NCI-H748 (cell line): ENCODE measurements around the gene TAF4.
A peak's percentile ranks its signal among the peaks of the same experiment; 100 is the strongest.

Experiments used
- DNase-seq: peaks from one replicate; lab custom pipeline; 2025; ENCODE audit not compliant: unreplicated experiment; lab: John Stamatoyannopoulos, UW

The TAF4 gene

DNA sequence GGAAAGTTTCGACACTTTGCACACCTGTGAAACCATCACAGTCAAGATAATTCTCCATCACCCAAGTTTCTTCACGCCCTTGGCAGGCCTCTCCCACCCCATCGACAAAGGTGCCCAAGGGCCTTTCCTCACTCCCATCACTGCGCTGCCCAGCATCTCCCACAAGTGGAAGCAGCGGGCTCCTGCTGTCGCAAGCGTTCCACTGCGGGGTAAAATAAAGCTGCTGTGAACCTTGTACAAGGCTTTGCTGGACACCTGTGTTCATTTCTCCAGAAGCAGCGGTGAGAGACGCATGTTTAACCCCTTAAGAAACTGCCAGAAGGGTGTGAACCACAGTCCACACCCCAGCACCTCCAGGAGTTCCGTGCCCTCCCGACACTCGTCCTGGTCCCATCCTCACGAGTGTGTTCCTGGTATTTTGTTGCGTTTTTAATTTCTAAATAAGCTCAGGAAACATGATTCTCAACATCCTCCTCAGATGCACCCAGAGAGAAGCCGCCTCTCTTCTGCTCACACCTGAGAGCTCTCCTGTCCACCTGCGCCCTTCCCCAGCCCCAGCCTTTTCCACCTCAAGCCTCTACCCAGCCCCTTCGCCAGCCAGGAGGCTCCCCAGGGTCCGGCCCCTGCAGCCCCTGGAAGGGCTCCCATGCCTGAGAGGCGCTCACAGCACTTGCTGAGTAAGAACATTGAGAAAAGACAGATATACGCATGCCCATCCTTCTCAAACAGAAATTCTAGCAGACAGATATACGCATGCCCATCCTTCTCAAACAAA, 97.5 kb downstream of the TAF4 start:
- DNase-seq, result no peak

DNA sequence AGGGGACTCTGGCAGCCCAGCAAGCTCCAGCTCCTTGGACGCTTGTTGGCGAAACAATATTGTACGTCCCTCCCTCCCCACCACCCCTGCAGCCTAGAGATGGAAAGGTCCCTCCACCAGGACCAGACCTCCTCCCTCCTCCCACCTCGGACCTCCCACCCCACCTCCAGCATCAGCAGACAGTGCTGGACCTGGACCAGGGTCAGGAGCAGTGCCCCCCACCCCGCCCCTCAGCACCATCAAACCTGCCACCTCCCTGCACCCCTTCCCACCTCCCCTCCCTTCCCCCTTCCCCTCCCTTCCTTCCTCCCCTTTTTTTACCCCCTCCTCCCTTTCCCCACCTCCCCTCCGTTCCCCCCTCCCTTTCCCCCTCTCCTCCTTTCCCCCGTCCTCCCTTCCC, 98.4 kb downstream of the TAF4 start:
- no peak for DNase-seq

DNA sequence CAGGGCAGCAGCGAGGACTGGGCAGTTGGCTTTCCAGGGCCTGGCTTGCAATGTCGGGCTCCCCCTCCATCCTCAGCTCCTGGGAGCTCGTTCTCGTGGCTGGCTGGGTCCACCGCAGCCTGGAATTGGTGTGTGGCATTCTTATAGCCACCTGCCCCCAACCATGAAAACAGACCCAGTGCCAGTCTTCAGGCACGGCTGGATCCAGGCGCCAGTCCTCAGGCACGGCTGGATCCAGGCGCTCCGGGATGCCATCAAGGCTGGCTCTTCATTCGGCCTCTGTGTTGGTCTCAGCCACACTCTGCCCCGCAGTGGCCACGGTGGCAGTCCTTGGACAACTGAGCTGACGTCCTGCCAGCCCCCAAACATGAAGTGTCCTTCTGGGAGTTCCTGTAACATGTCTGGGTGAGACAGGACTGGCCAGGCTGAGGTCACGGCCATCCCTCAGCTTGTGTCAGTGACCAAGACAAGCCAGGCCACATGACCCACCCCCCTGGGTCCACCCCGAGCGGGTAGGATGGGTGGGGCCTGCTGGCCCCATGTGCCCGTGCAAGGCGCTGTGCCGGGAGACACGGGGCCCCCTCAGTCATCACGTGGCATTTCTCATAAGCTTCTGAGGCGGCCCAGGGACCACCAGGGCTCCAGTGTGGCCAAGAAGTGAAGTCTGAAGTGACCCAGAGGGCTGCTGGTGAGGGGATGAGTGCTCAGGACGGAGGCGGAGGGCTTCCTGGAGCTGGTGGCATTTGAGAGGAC, 99.0 kb downstream of the TAF4 start:
- no peak for DNase-seq

DNA sequence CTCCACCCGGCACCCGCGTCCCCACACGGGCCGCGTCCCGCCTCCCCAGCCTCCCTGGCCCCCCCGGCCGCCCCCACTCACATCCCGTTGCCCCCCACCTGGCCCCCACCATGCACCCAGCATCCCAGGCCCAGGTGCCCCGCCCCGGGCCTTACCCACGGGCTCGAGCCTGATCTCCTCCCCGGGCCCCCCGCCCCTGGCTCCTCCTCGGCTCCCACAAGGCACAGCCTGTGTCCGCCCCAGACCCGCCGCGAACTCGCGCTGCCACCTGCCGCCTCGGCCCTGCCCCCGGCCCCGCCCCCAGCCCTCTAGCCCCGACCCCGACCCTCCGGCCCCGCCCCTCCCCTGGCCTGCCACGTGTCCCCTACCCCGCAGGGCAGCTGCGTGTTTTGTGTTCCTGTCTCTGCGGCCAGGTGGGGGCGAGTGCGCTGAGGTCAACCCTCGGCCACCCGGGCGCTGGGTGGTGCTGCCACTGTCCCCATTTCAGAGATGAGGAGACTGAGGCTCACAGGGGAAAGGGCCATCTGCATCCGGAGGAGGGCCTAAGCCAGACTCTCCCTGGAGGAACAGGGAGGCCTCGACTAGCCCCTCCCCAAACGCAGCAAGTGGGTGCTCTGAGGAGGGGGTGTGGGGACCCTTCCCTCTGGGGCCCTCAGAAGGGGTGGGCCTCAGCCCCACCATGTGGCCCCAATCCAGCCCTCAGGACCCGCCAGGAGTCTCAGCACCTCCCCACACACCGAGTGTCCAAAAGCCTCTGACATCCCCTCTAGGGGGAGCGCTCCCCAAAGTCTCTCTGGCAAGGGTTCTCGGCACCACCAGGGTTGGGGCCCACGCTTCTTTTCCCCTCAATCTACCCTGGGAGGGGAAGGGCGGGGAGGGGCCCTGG, 99.8 kb downstream of the TAF4 start:
- no peak for DNase-seq

DNA sequence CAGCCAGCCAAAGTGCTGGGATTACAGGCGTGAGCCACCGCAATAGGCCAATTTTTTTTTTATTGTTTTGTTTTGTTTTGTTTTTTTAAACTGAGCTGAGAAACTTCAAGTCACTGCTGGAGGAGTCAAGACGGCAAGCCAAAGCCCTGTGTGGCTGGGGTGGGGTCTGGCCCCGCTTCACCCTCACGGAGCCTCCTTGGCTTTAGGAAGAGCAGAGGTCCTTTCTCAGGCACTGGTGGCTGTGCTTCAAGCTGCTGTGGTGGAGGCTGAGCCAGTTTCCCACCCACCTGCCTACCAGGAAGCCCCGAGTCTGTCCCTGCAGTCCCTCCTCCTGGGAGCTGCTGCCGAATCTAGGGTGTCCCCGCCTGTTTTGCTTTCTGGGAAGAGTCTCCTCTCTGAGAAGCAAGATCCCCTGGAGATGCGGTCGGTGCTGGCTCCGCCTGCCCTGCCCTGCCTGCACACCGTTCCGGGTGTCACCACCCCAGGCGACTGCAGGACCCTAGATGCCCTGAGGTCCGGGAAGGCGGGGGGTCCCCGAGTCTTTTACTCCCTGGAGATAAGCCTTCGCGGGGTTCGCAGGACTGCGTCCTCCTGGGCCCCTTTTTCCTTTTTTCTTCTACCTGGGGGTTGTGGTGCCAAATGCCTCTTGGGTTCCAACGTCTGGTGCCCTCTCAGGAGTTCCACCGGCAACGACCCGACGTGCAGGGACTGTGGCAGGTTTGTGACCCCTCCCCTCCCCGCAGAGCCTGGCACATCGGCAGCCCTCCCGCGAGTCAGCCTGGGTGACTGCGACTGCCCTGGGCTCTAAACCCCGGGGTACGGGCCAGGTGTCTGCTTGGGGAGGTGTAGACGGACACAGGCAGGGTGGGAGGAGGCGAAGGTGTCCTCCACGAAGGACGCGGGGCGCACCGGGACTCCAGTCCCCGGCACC, 100.7 kb downstream of the TAF4 start:
- DNase-seq, result no peak

DNA sequence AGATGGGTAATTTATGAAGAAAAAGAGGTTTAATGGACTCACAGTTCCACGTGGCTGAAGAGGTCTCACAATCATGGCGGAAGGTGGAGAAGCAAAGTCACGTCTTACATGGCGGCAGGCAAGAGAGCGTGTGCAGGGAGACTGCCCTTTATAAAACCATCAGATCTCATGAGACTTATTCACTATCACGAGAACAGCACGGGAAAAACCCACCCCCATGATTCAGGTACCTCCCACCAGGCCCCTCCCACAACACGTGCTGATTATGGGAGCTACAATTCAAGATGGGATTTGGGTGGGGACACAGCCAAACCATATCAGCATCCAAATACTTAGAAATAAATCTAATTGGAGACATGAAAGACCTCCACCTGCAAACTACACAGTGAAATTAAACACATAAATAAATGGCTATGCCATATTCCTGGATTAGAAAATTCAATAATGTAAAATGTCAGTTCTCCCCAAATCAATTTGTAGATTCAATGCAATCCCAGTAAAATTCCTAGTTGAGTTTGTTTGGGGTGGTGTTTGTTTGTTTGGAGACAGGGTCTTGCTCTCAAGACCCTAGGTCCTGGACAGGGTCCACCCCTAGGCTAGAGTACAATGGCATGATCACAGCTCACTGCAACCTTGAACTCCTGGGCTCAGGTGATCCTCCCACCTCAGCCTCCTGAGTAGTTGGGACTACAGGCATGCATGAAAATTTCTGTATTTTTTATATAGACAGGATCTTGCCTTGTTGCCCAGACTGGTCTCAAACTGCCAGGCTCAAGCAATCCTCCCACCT, 101.6 kb downstream of the TAF4 start:
- no peak for DNase-seq

DNA sequence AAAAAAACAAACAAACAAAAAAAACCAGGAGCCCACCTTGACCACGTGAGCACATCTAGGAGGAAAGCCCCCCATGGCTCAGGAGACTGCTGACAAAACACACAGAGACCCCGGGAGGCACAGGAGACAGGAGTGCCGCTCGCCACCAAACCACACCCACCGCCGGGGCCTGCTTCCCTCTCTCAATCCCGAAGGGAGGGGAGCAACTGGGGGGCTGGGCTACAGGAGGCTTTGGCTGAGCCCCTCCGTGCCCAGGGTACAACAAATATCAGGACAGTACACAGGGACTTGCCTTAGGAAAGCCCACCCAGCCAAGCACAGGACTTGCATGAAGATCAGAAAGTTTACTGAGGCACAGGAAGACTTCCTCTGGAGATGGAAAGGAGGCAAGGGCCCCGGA, 102.5 kb downstream of the TAF4 start:
- no peak for DNase-seq

DNA sequence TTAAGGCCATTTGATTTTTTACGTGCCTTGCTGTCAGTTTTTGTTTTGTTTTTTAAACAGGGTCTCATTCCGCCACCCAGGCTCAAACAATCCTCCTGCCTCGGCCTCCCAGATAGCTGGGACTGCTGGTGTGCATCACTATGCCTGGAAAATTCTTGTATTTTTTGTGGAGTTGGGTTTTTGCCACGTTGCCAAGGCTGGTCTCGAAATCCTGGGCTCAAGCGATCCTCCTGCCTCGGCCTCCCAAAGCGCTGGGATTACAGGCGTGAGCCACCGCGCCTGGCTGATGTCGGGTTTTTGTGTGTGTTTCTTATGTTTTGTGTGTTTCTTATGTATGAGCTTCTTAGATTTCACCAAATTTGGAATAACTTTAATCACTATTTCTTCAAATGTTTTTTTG, 104.8 kb downstream of the TAF4 start:
- no peak for DNase-seq

DNA sequence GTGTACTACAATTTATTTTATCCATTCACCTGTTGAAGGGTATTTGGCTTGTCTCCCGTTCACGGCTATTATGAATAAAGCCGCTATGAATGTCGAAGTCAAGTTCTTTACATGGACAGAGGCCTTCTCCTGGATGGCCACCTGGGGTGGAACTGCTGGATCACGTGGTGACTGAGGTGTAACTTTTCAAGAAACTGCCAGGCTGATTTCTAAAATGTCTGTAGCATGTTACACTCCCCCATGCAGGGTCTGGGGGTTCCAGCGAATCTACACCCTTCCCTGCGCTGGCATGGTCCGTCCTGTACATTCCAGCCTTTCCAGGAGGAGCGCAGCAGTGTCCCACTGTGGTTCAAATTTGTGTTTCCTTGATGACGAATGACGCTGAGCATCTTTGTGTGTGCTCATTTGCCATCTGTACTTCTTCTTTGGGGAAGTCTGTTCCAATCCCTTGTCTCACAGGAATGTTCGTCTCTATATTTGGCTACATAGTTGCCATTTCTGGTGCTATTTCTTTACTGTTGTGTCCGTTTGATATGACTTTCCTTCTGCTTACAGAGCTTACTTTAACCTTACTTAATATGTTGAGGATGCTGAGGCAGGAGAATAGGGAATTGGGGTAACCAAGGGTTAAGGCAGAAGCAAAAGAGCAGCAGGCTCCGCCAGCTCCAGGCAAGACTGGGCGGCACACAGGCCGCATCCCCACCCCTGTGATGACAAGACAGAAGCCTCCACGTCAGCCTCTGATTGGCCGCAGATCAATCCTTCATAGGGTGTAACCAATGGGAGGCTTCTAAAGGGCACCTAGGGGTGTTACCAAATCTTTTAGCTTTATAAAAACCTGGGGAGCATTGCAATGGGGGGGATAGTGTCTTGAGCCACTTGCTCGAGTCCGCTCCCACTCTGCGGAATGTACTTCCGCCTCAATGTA, 106.6 kb downstream of the TAF4 start:
- no peak for DNase-seq

DNA sequence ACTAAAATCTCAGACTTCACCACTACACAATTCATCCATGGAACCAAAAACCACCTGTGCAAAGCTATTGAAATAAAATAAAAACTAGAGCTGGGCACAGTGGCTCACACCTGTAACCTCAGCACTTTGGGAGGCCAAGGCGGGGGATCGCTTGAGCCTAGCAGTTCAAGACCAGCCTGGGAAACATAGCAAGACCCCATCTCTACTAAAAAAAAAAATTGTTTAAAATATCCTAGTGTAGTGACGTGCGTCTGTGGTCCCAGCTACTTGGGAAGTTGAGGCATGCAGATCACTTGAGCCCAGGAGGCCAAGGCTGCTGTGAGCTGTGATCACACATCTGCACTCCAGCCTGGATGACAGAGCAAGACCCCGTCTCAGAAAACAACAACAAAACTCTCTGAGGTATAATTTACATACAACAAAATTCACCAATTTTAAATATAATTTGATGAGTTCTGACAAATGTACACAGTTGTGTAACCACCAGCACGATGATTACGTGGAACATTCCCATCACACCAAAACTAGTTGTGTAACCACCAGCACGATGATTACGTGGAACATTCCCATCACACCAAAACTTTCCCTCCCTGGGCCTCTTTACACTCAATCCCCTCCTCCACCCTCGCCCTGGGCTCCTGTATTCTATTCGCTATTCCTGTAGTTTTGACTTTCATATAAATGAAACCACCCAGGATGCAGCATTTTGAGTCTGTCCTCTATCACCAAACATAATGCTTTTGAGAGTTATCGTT, 107.5 kb downstream of the TAF4 start:
- DNase-seq, result no peak

DNA sequence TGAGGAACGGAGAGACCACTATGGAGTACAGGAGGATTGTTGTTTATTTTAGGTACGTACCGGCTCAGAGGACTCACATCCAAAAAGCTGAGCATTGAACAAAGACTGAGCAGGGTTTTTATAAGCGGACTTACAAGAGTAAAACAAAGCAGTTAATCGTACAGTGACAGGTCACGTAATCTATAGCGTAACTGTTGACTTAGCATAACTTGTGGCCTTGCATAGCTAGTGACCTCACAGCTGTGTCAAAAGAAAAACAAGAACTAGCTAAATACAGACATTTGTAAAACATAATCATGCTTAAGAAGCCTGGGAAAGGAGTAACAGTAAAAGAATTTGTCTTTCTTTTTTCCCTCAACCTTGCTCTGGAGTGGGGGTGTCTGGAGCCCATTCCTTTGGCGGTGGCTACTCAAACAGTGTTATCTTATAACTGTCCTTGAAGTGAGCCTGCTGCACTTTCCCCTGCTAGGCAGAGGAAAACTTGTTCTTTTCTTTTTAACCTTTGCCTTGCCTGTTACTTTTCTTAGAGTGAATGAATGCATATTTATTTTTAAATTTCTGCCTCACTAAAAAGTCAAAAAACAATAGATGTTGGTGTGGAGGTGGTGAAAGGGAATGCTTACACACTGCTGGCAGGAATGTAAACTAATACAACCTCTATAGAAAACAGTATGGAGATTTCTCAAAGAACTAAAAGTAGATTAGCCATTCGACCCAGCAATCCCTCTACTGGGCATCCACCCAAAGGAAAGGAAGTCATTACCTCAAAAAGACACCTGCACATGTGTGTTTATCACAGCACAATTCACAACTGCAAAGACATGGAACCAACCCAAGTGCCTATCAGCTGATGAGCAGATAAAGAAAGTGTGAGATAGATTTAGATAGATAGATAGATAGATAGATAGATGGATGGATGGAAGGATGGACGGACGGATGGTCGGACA, 109.0 kb downstream of the TAF4 start:
- DNase-seq, result peak; percentile 59

DNA sequence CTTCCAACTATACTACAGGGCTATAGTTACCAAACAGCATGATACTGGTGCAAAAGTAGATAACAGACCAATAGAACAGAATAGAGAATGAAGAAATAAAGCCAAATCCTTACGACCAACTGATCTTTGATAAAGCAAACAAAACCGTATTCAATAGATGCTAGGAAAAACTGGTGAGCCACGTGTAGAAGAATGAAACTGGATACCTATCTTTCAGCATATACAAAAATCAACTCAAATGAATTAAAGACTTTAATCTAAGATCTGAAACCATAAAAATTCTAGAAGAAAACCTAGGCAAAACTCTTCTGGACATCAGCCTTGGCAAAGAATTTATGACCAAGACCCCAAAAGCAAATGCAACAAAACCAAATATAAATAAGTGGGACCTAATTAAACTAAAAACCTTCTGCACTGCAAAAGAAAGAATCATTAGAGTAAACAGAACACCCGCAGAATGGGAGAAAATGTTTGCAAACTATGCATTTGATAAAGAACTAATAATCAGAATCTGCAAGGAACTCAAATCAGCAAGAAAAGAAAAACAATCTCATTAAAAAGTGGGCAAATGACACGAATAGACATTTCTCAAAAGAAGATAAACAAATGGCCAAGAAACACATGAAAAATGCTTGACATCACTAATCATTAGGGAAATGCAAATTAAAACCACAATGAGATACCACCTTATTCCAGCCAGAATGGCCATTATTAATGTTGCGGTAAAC, 109.8 kb downstream of the TAF4 start:
- peak; percentile 6 for DNase-seq

DNA sequence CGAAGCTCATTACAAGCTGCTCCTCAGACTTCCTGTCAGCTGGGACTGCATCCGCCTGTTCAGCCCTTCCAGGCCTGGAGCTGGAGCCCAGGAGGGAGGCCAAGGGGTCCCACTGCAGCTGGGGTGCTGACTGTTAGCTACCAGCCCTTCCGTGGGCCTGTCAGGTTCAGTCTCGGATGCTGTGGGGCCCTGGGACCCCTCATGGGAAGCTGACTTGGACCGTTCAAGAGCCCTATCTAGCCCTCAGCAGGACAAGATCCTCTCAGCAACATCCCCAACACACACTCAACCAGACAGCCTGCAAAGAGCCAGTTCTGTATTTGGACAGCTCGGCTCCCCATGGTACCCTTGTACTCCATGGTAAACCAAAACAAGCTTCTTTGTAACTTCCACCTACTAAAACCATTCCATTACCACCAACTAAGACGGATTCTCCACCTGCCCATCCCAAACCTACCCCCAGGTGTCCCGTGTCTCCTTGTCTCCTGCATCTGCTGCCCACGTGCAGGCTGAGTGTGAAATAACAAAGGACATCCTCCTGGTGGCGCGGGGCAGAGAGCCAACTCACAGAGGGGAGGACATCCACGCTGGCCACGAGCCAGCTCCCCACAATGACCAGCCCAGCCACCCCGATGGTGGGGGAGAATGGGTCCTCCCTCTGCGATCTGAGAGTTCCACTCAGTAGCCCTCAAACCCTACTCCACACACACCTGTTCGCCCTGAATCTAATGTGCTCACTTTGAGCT, 111.2 kb downstream of the TAF4 start:
- DNase-seq, result peak; percentile 94

DNA sequence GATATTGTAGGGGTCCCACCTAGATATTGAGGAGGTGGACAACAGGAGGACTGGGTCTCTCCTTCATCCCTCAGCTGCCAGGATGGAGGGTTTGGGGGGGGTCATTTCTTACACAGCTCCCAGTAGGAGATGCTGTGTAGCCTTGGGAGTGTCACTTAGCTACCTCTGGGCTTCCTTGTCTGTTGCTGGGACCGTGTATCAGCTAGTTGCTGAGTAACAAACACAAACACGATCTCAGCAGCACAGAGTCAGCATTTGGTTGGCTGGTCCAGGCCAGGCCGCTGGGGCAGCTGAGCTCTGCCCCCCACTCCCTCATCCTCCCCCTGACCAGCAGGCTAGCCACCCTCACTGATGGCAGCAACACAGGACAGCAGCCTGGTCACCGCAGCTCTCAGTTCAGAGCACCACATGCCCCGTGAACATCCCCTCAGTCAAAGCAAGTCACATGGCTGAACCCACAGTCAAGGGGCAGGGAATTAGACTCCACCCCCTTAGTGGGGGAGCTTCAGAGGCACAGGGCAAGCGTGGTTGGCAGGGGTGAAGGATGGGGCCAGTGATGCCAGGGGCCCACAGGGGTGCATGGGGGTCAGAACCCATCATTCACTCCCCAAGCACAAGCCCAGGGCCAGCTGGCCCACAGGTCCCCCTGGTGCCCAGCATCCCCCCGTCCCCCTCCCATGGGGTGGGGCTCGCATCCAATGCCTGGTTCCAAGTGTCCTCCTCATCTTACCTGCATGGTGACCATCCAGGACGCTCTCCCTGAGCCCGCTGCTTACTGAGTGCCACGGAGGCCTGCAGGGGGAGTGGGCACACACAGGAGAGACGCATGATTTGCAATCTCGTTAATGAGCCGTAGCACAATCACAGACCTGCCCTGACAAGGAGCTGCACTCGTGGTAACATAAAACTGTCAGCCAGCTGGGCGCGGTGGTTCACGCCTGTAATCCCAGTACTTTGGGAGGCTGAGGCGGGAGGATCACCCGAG, 112.4 kb downstream of the TAF4 start:
- peak; percentile 43 for DNase-seq
